ENCODE results near the gene PRICKLE3.

The PRICKLE3 gene, protein sequence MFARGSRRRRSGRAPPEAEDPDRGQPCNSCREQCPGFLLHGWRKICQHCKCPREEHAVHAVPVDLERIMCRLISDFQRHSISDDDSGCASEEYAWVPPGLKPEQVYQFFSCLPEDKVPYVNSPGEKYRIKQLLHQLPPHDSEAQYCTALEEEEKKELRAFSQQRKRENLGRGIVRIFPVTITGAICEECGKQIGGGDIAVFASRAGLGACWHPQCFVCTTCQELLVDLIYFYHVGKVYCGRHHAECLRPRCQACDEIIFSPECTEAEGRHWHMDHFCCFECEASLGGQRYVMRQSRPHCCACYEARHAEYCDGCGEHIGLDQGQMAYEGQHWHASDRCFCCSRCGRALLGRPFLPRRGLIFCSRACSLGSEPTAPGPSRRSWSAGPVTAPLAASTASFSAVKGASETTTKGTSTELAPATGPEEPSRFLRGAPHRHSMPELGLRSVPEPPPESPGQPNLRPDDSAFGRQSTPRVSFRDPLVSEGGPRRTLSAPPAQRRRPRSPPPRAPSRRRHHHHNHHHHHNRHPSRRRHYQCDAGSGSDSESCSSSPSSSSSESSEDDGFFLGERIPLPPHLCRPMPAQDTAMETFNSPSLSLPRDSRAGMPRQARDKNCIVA

GRCh38 chrX:49186125-49187027, at the start of gene PRICKLE3:
Gene PRICKLE3, minus strand, starts transcription at chrX:49186373. Its CDS starts 76 bp downstream, at chrX:49186297.
- peak; percentile 57 to 67 for DNase-seq (ENCODE audit: low read depth in 2 of 2)

GRCh38 chrX:49233887-49234555, 47.8 kb upstream of the PRICKLE3 start:
- no peak for DNase-seq (ENCODE audit: low read depth in 2 of 2)

- DNase-seq (ENCODE audit: low read depth in 2 of 2): no peak
Observed at GRCh38 chrX:49233176-49233575, 47.0 kb upstream of the PRICKLE3 start, which contains the start of gene CACNA1F. Gene CACNA1F, minus strand, starts transcription at chrX:49233340. Its CDS starts 31 bp downstream, at chrX:49233309.

DNA sequence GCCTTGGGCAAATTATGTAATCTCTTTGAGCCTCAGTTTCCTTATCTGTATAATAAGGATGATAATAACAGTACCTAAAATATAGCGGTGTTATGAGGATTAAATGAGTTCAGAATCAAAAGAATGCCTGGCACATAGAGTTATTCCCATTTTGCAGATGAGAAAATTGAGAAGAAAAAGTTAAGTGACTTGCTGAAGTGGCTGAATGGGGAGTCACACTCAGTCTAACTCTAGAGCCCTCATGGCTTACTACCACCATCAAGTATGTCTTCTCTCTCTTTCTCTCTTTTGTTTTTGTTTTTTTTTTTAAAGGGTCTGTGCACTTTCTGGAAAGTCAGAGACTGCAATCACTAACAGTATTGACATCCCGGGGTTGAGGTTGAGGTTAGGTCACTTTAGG, 46.4 kb upstream of the PRICKLE3 start:
- no peak for DNase-seq (ENCODE audit: low read depth in 2 of 2)

DNA sequence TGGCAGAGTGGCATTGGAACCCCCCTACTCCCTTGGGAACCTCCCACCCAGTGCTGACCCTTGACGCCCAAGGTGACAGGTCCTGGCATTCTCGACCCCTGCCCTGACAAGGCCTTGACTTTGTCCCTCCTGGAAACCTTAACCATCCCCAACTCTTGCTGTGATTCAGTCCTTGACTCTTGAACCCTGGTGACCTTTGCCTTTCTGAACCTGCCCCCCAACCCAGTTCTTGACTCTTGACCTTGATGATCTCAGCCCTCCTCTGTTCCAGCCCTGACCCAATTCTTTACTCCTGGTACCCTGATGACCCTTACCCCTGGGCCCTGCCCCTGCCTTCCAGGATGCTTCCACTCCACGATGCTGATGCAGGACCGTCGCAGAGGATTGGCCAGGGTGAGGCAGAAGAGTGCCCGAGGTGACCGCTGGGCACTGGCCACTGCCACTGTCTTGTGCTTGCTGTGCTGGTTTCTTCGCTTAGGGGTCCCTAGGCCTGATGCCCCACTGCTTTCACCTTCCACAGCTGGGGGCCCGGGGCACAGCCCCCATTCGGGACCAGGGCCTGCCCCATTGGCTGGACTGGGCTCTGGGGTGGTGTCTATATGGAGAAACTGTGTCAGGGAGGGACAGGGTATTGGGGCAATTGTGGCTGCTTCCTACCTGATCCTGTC, 45.3 kb upstream of the PRICKLE3 start:
- no peak for DNase-seq (ENCODE audit: low read depth in 2 of 2)

- DNase-seq (ENCODE audit: low read depth in 2 of 2): peak; percentile 50 to 66
Observed at GRCh38 chrX:49230500-49231232, 44.5 kb upstream of the PRICKLE3 start.

DNA sequence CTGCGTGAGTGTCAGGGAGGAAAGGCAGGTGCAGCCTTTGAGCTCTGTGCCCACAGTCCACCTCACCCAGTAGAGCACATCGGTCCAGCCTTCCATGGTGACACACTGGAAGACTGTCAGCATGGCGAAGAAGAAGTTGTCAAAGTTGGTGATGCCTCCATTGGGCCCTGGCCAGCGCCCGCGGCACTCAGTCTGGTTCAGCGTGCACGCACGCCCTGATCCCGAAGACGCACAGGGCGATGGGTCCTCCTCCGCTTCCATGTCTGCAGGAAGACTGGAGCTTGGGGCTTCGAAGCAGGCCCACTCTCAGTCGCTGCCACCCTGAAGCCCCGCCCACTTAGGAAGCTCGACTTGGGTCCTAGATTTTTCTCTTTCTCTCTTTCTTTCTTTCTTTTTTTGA, 42.0 kb upstream of the PRICKLE3 start:
- DNase-seq (ENCODE audit: low read depth in 2 of 2): no peak

GRCh38 chrX:49227726-49228125, 41.6 kb upstream of the PRICKLE3 start:
- DNase-seq (ENCODE audit: low read depth in 2 of 2): no peak

DNA sequence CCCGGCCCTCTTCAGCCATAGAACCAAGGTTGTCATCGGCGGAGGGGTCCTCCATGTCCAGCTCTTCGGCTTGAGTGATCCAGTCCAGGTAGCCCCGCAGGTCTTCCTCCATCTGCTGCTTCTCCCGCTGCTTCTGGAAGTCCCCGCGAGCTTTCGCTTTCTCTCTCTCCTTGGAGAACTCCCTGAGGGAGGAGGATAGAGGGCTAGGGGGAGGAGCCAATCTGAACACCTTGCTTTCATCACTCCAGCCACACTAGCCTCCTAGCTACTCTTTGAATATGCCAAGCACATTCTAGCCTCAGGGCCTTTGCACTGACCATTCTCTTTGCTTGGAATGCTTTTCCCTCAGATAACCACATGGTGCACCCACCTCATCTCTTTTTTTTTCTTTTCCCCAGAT, 40.8 kb upstream of the PRICKLE3 start:
- no peak for DNase-seq (ENCODE audit: low read depth in 2 of 2)

DNA sequence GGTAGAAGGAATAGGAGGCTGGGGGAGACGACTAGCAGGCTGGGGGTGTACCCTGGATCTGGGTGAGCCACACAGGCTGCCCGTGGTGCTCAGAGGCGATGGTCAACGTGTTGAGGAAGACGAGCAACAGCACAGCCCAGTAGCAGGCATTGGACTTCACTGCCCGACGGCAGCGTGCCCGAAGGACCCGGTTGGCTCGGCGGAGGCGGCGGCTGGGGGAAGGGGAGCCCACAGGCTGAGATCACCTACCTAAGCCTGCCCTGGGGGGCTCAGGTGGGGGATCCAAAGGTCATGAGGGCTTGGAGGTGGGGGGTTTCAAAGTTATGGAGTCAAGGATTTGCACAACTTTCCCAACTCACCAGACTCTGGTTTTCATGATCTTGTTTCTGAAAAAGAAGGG, 39.7 kb upstream of the PRICKLE3 start:
- DNase-seq (ENCODE audit: low read depth in 2 of 2): no peak

DNA sequence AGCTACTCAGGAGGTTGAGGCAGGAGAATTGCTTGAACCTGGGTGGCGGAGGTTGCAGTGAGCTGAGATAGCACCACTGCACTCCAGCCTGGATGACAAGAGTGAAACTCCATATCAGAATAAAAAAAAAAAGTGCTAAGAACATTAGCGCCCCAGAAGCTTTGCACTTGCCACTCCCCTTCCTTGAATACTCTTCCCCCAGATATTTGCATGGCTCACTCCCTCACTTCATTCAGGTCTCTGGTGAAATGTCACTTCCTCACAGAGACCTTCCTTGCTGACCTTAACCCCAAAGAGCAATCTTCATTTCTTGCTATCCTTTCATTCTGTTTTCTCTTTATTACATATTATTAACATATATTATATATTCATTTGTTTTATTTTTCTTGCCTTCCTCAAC, 35.7 kb upstream of the PRICKLE3 start:
- DNase-seq (ENCODE audit: low read depth in 2 of 2): no peak

GRCh38 chrX:49220100-49220499, 33.9 kb upstream of the PRICKLE3 start:
- DNase-seq (ENCODE audit: low read depth in 2 of 2): no peak

- no peak for DNase-seq (ENCODE audit: low read depth in 2 of 2)
Observed at GRCh38 chrX:49214996-49215526, 28.9 kb upstream of the PRICKLE3 start.

DNA sequence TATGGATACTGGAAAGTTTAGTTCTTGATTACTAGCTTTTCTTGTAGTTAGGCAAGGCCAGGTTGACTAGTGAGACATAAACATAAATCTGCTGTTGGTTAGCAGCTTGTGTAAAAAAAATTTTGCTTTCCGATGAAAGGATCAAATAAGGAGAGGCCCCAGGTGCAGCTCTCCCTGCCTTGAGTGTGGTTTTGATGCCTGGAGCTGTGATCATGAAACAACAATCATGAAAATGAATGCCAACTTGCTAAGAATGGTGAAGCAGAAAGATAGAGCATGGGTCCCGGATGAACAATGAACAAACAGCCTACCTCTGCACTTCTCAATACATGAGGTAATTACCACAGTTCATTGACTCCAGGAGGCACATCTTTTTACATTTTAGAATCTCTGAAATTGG, 28.2 kb upstream of the PRICKLE3 start:
- no peak for DNase-seq (ENCODE audit: low read depth in 2 of 2)

GRCh38 chrX:49212861-49213260, 26.7 kb upstream of the PRICKLE3 start:
- no peak for DNase-seq (ENCODE audit: low read depth in 2 of 2)

- DNase-seq (ENCODE audit: low read depth in 2 of 2): no peak
Observed at GRCh38 chrX:49212209-49212608, 26.0 kb upstream of the PRICKLE3 start.

DNA sequence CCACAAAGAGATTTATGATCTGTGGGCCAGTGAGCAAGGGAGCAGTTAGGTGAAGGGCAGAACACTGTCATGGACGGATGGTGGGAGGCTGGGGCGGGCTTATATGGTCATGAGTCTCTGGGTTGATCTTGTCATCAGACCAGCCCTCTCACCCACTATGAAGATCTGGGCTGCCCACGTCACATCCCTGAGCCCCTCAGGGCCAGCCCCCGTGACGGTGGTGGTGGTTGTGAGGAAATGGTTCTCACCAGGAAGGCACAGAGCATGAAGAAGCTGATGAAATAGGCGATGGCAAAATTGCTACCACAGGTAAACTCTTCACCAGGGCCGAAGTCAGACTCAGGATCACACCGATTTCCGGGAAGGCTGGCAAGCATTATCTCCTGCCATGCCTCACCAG, 24.9 kb upstream of the PRICKLE3 start:
- DNase-seq (ENCODE audit: low read depth in 2 of 2): no peak

DNA sequence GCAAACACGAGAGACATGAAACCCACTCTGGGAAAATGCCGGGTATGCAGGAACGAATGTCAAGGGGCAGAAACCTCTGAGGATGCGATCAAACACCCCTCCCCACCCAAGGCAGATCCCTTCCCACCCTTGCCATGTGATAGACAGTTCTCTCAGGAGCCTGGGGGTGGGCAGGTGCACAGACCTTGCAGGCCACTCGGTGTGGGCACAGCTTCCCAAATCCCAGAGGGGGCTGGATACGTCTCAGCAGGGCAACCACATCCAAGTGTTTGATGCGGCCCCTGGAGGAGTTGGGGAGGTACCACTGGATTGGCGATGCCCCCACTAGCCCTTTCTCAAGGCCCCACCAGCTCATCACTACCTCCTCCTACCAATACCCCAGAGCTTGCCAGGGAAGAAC, 24.2 kb upstream of the PRICKLE3 start:
- no peak for DNase-seq (ENCODE audit: low read depth in 2 of 2)

- DNase-seq (ENCODE audit: low read depth in 2 of 2): no peak
Observed at GRCh38 chrX:49209434-49210251, 23.5 kb upstream of the PRICKLE3 start.

Measured in stimulated activated CD4-positive, alpha-beta T cell treated with anti-CD3 and anti-CD28 coated beads, Interleukin-4, amount 100 ng/mL, for 48 hours (primary cell).